SHP77 treated with DMSO at 0.1 percent for 48 hours (cell line): ENCODE data around the gene CCDC187.
"Not testable (repeated sequence)": the region's sequence is repeated elsewhere in the genome, so short reads cannot be mapped to it uniquely, and the experiment has no call there.

Experiments
- DNase-seq: peaks from one replicate; lab custom pipeline; 2025; lab: John Stamatoyannopoulos, UW

The CCDC187 gene

DNA sequence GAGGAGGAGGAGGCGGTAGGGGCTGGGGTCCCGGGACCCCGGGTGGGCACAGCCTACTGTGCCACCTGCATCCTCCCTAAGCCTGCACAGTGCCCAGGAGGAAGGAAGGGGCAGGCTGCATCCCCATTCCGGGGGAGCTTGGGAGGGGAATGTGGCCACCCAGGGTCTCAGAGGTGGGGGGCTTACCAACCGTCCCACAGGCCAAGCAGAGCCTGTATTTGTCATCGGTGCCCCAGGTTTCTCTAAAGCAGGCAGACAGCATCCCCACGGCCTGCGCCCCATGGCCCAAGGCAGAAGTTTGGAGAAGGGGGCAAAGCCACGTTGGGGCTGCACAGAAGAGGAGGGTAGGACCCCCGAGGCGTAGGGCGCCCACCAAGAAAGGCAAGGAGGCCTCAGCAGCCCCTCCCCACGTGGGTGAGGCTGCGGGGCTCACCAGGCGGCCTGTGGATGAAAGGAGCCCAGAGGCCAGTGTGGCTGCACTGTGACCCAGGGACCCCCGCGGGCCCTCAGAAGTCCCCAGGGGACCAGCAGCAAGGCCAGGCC, 22.9 kb upstream of the CCDC187 start:
- no peak for DNase-seq

GRCh38 chr9:136326061-136326760, 22.3 kb upstream of the CCDC187 start:
- no peak for DNase-seq

- DNase-seq, result no peak
These were observed 21.5 kb upstream of the CCDC187 start for GRCh38 chr9:136325358-136325757.

GRCh38 chr9:136324501-136325300, 20.8 kb upstream of the CCDC187 start:
- no peak for DNase-seq

DNA sequence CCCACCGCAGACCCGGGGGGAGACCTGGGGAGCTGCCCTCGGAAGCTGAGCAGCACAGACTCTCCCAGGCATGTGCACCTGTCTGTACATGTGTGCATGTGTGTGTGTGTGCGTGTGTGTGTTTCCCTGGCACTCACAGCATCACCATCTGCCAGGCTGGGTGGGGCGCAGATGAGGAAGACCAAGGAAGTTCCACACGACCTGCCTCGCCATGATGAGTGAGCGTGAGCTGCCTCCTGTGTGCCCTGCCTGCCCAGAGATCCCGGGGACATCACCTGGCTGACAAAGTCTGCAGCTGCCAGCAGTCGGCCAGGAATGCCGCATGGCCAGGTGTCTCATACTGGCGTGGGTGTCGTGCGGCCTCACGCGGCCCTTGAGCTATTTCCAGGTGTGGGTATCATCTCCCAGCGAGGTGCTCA, 19.5 kb upstream of the CCDC187 start:
- no peak for DNase-seq

DNA sequence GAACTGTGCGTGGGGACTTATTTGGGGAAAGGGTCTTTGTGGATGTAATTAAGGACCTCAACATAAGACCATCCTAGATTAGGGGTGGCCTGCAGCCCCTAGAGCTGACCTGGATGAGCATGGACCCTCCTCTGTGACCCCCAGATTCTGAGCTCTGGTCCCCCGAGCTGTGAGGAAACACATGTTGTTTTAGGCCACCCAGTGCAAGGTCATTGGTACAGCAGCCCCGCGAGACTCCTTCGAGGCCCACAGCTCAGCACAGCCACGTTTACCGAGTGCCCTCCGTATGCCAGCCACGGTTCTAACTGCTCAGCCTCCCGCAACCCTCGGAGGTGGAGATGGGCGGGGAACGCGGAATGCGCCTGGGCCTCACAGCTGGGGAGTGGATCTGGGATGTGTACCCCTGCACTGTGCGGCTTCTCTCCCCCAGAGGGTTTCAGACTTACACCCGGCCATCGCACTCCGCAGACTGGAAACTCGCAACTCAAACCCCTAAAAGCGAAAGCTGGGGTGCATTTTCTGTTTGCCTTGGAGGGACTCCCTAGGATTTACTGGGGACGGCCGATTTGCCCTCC, 18.9 kb upstream of the CCDC187 start:
- no peak for DNase-seq

DNA sequence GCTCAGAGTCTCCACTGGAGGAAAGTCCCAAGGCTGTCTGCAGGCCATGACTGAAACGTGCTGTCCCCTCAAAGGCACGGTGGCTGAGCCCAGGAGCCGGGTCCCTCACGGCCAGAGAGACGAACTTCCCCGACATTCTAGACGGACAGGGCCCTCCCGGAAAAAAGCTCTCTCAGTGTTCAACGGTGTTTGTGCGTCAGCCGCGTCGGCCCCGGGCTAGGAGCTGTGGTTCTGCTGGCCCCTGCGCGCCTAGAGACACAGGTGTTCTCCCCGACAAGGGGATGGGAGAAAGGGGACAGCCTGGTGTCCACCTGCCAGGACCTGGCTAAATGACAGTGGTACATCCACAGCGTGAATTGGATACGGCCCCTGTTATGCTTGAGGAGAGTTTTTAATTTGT, 17.7 kb upstream of the CCDC187 start:
- DNase-seq, result no peak

- DNase-seq, result not testable (repeated sequence)
These were observed 17.1 kb upstream of the CCDC187 start for GRCh38 chr9:136320972-136321371.

DNA sequence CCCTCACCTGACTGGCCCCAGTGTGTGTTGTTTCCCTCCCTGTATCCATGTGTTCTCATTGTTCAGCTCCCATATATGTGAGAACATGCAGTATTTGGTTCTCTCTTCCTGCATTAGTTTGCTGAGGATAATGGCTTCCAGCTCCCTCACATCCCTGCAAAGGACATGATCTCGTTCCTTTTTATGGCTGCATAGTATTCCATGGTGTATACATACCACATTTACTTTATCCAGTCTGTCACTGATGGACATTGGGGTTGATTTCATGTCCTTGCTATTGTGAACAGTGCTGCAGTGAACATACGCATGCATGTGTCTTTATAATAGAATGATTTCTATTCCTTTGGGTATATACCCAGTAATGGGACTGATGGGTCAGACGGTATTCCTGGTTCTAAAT, 16.1 kb upstream of the CCDC187 start:
- DNase-seq, result not testable (repeated sequence)

DNA sequence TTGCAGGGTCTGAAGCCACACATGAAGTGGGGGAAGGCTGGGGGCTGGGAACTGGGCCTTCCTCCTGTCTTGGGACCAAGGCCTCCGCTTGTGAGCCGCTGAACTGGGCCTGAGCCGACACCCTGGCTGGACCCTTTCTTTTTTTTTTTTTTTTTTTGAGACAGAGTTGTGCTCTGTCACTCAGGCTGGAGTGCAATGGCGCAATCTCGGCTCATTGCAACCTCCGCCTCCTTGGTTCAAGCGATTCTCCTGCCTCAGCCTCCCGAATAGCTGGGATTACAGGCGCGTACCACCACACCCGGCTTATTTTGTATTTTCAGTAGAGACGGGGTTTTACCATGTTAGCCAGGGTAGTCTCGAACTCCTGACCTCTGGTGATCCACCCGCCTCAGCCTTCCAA, 15.3 kb upstream of the CCDC187 start:
- not testable (repeated sequence) for DNase-seq

DNA sequence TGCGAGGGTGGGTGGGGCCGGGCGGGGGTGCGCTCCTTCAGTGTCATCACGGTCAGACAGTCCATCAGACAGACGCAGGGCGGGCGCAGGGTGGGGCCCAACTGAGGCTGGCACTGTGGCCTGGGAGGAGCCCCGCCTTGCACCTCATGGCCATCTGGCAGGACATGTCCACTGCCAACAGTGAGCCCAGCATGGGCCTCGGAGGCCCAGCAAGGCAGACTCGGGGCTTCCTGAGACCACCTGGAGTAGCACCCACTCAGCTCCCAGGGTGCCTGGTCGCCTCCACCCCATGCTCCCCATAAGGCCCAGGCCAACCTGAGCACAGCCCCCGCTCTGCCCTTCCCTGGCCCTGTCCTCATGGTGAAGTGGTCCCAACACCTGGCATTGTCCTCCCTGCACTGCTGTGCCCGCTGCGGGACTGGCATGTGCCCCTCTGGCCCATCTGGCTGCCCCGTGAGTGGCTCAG, 14.9 kb upstream of the CCDC187 start:
- DNase-seq, result no peak

DNA sequence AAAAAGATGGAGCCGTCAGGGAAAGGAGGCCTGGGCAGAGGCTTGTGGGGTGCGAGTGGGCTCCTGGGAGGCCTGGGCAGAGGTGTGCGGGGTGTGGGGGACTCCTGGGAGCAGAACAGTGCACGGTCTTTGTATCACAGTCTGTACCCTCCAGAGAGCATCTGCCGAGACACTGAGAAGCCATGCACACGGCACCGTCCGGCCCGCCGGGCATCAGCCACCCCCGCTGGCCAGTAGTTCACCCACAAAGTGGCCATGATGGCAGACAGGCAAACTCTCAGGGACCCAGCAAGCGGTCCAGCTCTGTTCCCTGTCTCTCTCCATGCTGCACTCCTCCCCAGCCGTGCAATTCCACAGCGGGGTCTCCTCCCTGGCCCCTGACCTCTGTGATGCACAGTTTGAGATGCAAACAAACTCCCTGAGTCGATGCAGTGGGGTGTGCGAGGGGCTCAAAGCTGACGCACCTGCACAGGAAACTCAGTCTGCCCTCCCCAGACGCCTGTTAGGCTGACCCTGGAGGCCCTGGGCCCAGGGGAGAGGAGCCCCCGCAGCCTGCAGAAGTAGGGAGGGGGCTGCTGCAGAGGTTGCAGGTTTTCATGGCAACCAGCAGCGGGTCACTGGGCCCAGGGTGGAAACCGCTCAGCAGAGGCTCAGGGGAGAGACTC, 14.3 kb upstream of the CCDC187 start:
- no peak for DNase-seq

DNA sequence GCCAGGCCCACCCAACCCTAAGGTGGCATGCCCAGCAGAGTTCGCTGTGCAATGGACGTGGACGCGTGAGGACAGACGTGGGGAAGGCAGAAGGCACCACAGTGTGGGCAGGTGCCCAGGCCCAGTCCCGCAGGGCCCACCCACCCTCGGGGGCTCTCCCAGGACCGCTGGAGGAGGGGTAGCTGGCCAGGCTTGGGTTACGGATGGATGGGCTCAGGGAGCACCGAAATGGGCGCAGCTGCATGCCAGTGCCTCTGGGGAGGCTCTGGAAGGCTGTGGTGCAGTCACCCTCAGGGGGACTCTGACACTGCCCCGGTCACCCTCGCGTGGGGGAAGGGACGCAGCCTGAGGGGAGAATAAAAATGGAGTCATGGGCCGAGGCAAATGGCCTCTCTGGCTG, 13.8 kb upstream of the CCDC187 start:
- no peak for DNase-seq

DNA sequence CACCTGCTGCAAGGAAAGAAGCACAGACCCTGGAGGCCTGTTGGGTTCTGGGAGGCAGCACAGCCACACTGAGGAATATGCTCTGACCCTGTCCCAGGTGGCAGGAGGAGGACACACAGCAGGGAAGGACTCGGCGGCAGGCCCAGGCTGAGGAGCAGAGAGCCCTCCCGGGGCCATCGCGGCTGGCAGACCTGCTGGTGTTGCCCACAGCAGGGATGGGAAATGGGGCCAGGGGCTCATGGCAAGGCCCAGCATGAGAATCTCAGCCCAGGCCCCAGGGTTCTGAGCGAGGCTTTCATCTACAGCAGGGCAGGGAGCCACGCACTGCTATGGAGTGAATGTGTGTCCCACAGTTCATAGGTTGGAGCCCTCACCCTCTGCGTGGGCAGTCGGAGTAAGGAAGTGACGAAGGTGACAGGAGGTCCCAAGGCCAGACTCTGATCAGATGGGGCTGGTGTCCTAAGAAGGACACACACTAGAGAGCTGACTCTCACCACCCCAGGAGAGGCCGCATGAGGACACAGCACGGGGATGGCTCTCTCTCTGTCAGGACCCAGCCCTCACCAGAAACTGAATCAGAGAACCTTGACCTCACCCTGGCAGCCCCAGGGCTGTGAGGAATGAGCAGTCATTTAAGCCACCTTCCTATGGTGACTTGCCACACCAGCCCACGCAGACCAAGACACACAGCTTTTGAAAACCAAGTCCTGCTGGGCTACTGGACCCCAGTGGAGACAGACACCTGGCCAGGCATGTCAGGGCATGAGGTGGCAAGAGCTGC, 13.2 kb upstream of the CCDC187 start:
- DNase-seq, result no peak

DNA sequence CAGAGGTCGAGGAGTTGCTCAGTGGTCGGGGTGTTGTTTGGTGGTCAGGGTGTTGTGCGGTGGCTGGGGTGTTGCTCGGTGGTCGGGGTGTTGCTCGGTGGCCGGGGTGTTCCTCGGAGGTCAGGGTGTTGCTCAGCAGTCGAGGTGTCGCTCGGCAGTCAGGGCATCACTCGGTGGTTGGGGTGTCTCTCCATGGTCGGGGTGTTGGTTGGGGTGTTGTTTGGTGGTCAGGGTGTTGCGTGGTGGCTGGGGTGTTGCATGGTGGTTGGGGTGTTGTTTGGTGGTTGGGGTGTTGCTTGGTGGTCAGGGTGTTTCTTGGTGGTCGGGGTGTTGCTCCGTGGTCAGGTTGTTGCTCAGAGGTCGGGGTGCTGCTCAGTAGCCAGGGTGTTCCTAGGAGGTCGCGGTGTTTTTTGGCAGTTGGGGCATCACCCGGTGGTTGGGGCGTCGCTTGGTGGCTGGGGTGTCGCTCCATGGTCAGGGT, 12.4 kb upstream of the CCDC187 start:
- DNase-seq, result no peak

DNA sequence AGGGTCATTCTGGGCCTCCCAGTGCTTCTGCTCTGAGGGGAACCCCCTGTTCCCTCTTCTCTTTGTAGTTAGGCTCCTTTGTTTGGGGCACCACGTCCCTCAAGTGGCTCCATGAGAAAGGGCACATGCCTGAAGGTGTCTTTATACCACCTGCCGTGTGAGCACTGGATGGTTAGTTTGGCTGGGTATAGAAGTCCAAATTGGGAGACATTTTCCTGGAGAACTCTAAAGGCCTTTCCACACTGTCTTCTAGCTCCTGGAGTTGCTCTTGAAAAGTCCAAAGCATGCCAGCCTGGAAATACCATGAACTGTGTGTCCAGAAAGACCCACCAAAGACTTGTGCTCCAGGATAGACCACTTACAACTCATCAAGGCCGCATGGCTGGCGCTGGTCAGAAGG, 11.1 kb upstream of the CCDC187 start:
- DNase-seq, result no peak

- no peak for DNase-seq
These were observed 10.1 kb upstream of the CCDC187 start for GRCh38 chr9:136314056-136314416.

DNA sequence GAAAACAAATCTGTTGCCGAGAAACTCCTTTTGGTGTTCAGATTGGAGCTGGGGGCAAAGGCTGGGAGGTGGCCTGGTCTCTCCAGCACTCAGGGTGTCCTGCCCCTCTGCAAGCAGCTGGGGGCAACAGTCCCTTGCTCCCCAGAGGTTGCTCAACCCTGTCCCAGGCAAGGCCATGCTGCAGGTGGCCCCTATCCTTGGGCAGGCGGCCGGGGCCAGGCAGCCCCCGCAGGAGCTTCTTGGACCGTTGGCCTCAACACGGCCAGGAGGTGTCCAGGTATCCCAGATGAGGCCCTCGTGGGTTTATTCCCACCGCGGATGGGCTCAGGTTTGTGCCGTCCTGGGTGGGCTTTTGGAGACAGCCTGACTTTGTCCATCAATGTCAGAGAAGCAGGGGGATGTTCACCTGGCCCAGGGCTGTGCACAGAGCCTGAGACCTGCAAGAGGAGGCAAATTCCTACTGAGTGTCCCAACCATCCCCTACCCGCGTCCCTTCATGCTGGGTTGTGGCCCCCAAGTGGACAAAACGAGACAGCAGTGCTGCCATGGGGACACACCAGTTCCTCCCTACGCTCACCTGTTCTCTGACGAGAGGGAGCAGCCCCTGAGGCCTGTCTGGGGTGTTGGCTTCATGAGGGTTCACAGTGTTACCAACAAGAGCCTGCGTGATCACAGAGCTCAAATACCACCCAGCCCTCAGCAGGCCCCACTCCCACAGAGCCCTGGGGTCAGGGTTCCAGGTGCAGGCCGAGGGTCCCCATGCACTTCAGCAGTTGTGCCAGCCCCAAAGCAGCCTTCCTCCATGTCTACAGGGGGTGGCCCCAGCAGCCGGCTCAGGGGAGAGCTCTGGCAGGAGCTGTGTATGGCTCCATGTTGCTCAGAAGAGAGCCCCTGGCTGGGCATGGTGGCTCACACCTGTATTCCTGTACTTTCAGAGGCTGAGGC, 9.5 kb upstream of the CCDC187 start:
- DNase-seq, result no peak

- DNase-seq, result no peak
These were observed 8.5 kb upstream of the CCDC187 start for GRCh38 chr9:136312436-136312835.

- DNase-seq, result no peak
These were observed 8.1 kb upstream of the CCDC187 start for GRCh38 chr9:136312009-136312375.
